ENCODE results near the gene ABCF3. TPM values are rescaled to one million over a fixed set of nuclear protein-coding genes. Genes with fewer than 3 reads are reported as not detected.

ABCF3 gene
- total RNA-seq, 1 experiment from 2014 or later: 52.1 TPM

GRCh38 chr3:184178521-184179138, 7.4 kb upstream of the ABCF3 start:
- DNase-seq (ENCODE audit: low read depth): no peak

GRCh38 chr3:184180165-184180564, 5.8 kb upstream of the ABCF3 start:
- DNase-seq (ENCODE audit: low read depth): no peak
- in situ Hi-C loops (cut with HindIII; ENCODE audit: low pct_unique_long_range_greater_than_20kb, low sequenced_read_pairs): no loop called here

More at GRCh38 chr3:184178521-184179138, 7.4 kb upstream of the ABCF3 start:
- in situ Hi-C loops (cut with HindIII; ENCODE audit: low pct_unique_long_range_greater_than_20kb, low sequenced_read_pairs): no loop called here

GRCh38 chr3:184181596-184181995, 4.4 kb upstream of the ABCF3 start:
- in situ Hi-C loops (cut with HindIII; ENCODE audit: low pct_unique_long_range_greater_than_20kb, low sequenced_read_pairs): no loop called here
- no peak for DNase-seq (ENCODE audit: low read depth)

GRCh38 chr3:184183679-184184078, 2.3 kb upstream of the ABCF3 start:
- DNase-seq (ENCODE audit: low read depth): no peak
- in situ Hi-C loops (cut with HindIII; ENCODE audit: low pct_unique_long_range_greater_than_20kb, low sequenced_read_pairs): no loop called here

- no peak for DNase-seq (ENCODE audit: low read depth)
- in situ Hi-C loops (cut with HindIII; ENCODE audit: low pct_unique_long_range_greater_than_20kb, low sequenced_read_pairs): no loop called here
Observed at GRCh38 chr3:184184546-184185230, 1.3 kb upstream of the ABCF3 start.

GRCh38 chr3:184185461-184186183, 377 bp upstream of the ABCF3 start:
- peak; percentile 98 for DNase-seq (ENCODE audit: low read depth)
- in situ Hi-C loops (cut with HindIII; ENCODE audit: low pct_unique_long_range_greater_than_20kb, low sequenced_read_pairs): no loop called here

- in situ Hi-C loops (cut with HindIII; ENCODE audit: low pct_unique_long_range_greater_than_20kb, low sequenced_read_pairs): no loop called here
- DNase-seq (ENCODE audit: low read depth): no peak
Observed at GRCh38 chr3:184186902-184187207, 856 bp downstream of the ABCF3 start.

- DNase-seq (ENCODE audit: low read depth): no peak
- in situ Hi-C loops (cut with HindIII; ENCODE audit: low pct_unique_long_range_greater_than_20kb, low sequenced_read_pairs): no loop called here
Observed at GRCh38 chr3:184188080-184188479, 2.1 kb downstream of the ABCF3 start.

- in situ Hi-C loops (cut with HindIII; ENCODE audit: low pct_unique_long_range_greater_than_20kb, low sequenced_read_pairs): no loop called here
- DNase-seq (ENCODE audit: low read depth): no peak
Observed at GRCh38 chr3:184189421-184189820, 3.4 kb downstream of the ABCF3 start.

GRCh38 chr3:184192889-184193288, 6.9 kb downstream of the ABCF3 start:
- in situ Hi-C loops (cut with HindIII; ENCODE audit: low pct_unique_long_range_greater_than_20kb, low sequenced_read_pairs): no loop called here
- no peak for DNase-seq (ENCODE audit: low read depth)

- in situ Hi-C loops (cut with HindIII; ENCODE audit: low pct_unique_long_range_greater_than_20kb, low sequenced_read_pairs): no loop called here
- no peak for DNase-seq (ENCODE audit: low read depth)
Observed at GRCh38 chr3:184193991-184194539, 8.1 kb downstream of the ABCF3 start.

GRCh38 chr3:184196536-184196935, 10.5 kb downstream of the ABCF3 start:
- no peak for DNase-seq (ENCODE audit: low read depth)
- in situ Hi-C loops (cut with HindIII; ENCODE audit: low pct_unique_long_range_greater_than_20kb, low sequenced_read_pairs): no loop called here

- DNase-seq (ENCODE audit: low read depth): no peak
- in situ Hi-C loops (cut with HindIII; ENCODE audit: low pct_unique_long_range_greater_than_20kb, low sequenced_read_pairs): no loop called here
Observed at GRCh38 chr3:184198509-184198908, 12.5 kb downstream of the ABCF3 start.

GRCh38 chr3:184200825-184201224, 14.8 kb downstream of the ABCF3 start:
- in situ Hi-C loops (cut with HindIII; ENCODE audit: low pct_unique_long_range_greater_than_20kb, low sequenced_read_pairs): no loop called here
- no peak for DNase-seq (ENCODE audit: low read depth)

GRCh38 chr3:184203526-184203925, 17.5 kb downstream of the ABCF3 start:
- in situ Hi-C loops (cut with HindIII; ENCODE audit: low pct_unique_long_range_greater_than_20kb, low sequenced_read_pairs): no loop called here
- peak; percentile 18 for DNase-seq (ENCODE audit: low read depth)

- DNase-seq (ENCODE audit: low read depth): no peak
- in situ Hi-C loops (cut with HindIII; ENCODE audit: low pct_unique_long_range_greater_than_20kb, low sequenced_read_pairs): no loop called here
Observed at GRCh38 chr3:184209146-184209923, 23.3 kb downstream of the ABCF3 start.

- no peak for DNase-seq (ENCODE audit: low read depth)
- in situ Hi-C loops (cut with HindIII; ENCODE audit: low pct_unique_long_range_greater_than_20kb, low sequenced_read_pairs): no loop called here
Observed at GRCh38 chr3:184211297-184211696, 25.3 kb downstream of the ABCF3 start.

GRCh38 chr3:184211718-184212117, 25.7 kb downstream of the ABCF3 start:
- in situ Hi-C loops (cut with HindIII; ENCODE audit: low pct_unique_long_range_greater_than_20kb, low sequenced_read_pairs): no loop called here
- DNase-seq (ENCODE audit: low read depth): no peak

- in situ Hi-C loops (cut with HindIII; ENCODE audit: low pct_unique_long_range_greater_than_20kb, low sequenced_read_pairs): no loop called here
- DNase-seq (ENCODE audit: low read depth): no peak
Observed at GRCh38 chr3:184218814-184219213, 32.8 kb downstream of the ABCF3 start.

Data from Caki2 (cell line).